Measurements from ENCODE around the gene ZNF467. TPM values are rescaled to one million over a fixed set of nuclear protein-coding genes. Genes with fewer than 3 reads are reported as not detected.

The ZNF467 gene
- total RNA-seq, 1 experiment from 2014 or later, result 3.5 TPM

DNA sequence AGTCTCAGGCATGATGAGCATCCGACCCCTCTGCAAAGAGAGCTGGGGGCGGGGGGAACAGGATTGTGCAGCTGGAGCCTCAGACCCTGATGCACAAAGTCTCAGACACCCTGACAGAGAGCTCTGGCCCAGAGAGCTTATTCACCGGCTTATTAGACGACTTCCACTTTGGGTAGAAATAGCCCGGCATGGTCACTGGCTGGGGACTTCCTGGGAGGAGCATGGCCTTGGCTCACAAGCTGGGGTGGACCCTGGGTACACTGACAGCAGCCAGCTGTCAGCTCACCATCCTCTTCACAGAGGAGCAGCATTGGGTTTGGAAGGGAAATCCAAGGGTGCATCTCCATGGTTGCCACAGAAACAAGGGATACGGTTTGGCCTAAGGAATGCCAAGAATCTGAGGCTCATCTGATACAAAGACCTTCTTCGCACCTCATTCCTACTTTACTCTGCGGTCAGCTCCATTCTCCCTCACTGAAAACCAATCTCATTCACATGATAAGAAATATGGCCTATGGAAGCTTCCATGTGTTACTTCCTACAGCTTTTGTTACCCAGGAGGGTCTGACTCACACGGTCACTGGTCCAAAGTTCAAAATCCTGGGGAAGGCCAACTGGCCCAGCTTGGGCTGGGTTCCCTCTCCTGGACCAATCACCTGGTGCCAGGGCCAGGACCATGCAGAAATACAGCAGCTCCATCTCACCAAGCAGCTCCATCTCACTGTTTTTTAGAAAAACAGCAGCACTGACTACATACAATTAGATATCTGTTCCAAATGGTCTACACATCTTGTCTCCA is 25.1 kb downstream of the ZNF467 start:
- ChIA-PET CTCF (no interaction called here), POLR2A (ENCODE audit: low non-redundant PET) (no interaction called here)
- no peaks in the 10 kb centered on the region for H3K27me3 ChIP-seq (replicated peaks; ENCODE audit: insufficient read depth, low read depth, low read length, poor library complexity)
- H3K36me3 ChIP-seq (ENCODE audit: insufficient read depth, low read length, poor library complexity, severe bottlenecking), result no peaks in the 10 kb centered on the region
- H3K9me3 ChIP-seq (ENCODE audit: low read depth, low read length, poor library complexity, severe bottlenecking), result no peaks in the 10 kb centered on the region
- intact Hi-C loops (cut with micrococcal nuclease; ENCODE audit: unreplicated experiment), result no loop called here
- DNase-seq (ENCODE audit: low spot score), result no peak
- BruUV-seq (replicated peaks), result no TSS peak
- no peak overlapping the region for H3K4me3 ChIP-seq (ENCODE audit: low read depth, low read length, poor library complexity, severe bottlenecking)
- no peak overlapping the region for H3K27ac ChIP-seq (ENCODE audit: low read depth, low read length, poor library complexity, severe bottlenecking)
- no peak for TF ChIP-seq EZH2 (IDR thresholded peaks at IDR 0.05; ENCODE audit: borderline replicate concordance, low read depth, low read length, poor library complexity, severe bottlenecking)
- TF ChIP-seq, protein P1, sequence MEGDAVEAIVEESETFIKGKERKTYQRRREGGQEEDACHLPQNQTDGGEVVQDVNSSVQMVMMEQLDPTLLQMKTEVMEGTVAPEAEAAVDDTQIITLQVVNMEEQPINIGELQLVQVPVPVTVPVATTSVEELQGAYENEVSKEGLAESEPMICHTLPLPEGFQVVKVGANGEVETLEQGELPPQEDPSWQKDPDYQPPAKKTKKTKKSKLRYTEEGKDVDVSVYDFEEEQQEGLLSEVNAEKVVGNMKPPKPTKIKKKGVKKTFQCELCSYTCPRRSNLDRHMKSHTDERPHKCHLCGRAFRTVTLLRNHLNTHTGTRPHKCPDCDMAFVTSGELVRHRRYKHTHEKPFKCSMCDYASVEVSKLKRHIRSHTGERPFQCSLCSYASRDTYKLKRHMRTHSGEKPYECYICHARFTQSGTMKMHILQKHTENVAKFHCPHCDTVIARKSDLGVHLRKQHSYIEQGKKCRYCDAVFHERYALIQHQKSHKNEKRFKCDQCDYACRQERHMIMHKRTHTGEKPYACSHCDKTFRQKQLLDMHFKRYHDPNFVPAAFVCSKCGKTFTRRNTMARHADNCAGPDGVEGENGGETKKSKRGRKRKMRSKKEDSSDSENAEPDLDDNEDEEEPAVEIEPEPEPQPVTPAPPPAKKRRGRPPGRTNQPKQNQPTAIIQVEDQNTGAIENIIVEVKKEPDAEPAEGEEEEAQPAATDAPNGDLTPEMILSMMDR (conservative IDR thresholded peaks at IDR 0.05; ENCODE audit: low read depth, low read length), result no peak
- no peaks in the 10 kb centered on the region for H3K4me1 ChIP-seq (ENCODE audit: insufficient read depth, low read length, poor library complexity, severe bottlenecking)

DNA sequence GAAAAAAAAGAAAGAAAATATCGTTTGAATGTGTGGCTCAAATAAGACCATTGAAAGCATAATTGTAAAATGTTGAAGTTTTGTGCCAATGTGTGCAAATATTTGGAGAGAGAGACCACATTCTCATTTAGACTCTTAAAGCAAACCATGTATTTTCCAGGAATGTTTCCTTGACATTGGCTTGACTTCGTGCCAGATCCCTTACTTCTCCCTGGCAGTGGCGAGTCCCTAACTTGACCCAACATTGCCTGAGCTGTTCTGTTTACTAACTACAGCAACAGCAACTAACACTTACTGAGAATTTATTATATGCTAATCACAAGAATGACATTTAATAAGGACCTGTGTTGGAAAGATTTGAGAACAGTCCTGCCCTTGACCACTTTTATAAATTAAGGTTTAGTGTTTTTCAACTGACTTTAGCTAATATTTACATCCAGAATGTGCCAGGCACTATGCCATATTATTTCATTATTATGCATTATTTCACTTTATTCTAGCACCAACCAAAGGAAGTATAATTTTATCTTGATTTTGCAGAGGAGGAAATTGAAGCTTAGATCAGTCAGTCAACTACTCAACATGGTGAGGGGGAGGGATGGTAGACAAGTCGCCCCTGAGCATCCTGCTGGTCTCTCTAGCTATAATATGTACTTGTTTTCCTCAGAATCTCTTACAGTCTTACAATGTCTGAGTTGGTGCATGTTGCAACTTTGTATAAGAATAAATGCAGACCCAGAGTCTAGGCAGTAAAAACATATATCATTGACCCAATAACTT is 29.7 kb downstream of the ZNF467 start:
- no peak for DNase-seq (ENCODE audit: low spot score)
- BruUV-seq (replicated peaks), result no TSS peak
- POLR2A ChIA-PET (ENCODE audit: low non-redundant PET), result no interaction called here
- no peak overlapping the region for H3K4me3 ChIP-seq (ENCODE audit: low read depth, low read length, poor library complexity, severe bottlenecking)
- no peaks in the 10 kb centered on the region for H3K36me3 ChIP-seq (ENCODE audit: insufficient read depth, low read length, poor library complexity, severe bottlenecking)
- TF ChIP-seq, protein P1 (conservative IDR thresholded peaks at IDR 0.05; ENCODE audit: low read depth, low read length), result no peak
- no peak for TF ChIP-seq EZH2 (IDR thresholded peaks at IDR 0.05; ENCODE audit: borderline replicate concordance, low read depth, low read length, poor library complexity, severe bottlenecking)
- CTCF ChIA-PET, result interaction anchor here (0.6 to 0.7 kb wide), 2 partner anchors 81 to 118 kb away, joined by 4 to 5 read pairs; no protein-coding TSS in a partner anchor
- no peaks in the 10 kb centered on the region for H3K9me3 ChIP-seq (ENCODE audit: low read depth, low read length, poor library complexity, severe bottlenecking)
- no peak overlapping the region for H3K27ac ChIP-seq (ENCODE audit: low read depth, low read length, poor library complexity, severe bottlenecking)
- H3K27me3 ChIP-seq (replicated peaks; ENCODE audit: insufficient read depth, low read depth, low read length, poor library complexity), result no peaks in the 10 kb centered on the region
- intact Hi-C loops (cut with micrococcal nuclease; ENCODE audit: unreplicated experiment), result no loop called here
- H3K4me1 ChIP-seq (ENCODE audit: insufficient read depth, low read length, poor library complexity, severe bottlenecking), result peaks cover 4% of the 10 kb centered on the region

DNA sequence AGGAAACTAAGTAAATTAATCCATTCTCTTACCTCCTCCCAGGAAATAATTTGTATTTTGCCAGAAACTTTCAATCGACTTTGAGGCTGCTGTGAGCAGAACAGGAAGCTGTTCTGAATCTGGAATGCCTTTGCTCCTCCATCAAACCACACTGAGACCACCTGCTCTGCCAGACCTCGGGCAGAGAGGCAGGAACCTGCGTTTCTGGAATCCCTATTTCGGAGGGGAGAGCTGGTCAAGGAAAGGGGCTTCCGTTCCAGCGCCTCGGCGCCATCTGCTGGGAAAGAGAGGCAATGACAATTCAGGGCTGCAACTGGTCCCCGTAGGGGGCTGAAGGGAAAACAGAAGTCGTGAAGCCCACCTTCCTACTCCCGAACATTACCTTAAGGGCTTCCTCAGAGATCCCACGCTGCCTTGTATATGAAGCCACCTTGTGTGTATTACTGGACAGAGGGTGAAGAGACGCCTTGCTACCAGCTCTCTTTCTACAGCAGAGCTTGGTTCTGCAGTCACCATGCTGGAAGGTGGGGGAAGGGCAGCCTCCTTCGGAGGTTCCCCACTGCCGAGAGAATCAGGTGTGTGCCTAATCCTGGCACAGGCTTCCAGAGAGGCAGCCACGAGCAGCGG is 31.2 kb downstream of the ZNF467 start:
- BruUV-seq (replicated peaks), result no TSS peak
- Histone ChIP-seq H3K27ac (ENCODE audit: low read depth, low read length, poor library complexity, severe bottlenecking) (no peak overlapping the region), H3K27me3 (replicated peaks; ENCODE audit: insufficient read depth, low read depth, low read length, poor library complexity) (no peaks in the 10 kb centered on the region), H3K4me1 (ENCODE audit: insufficient read depth, low read length, poor library complexity, severe bottlenecking) (peaks cover 5% of the 10 kb centered on the region), H3K4me3 (ENCODE audit: low read depth, low read length, poor library complexity, severe bottlenecking) (peak overlapping the region; percentile 39), H3K9me3 (ENCODE audit: low read depth, low read length, poor library complexity, severe bottlenecking) (no peaks in the 10 kb centered on the region), H3K36me3 (ENCODE audit: insufficient read depth, low read length, poor library complexity, severe bottlenecking) (no peaks in the 10 kb centered on the region)
- ChIA-PET CTCF (interaction anchor here (0.7 to 1.4 kb wide), 6 partner anchors 9 to 306 kb away, joined by 4 to 37 read pairs (median 6); no protein-coding TSS in a partner anchor), POLR2A (ENCODE audit: low non-redundant PET) (interaction anchor here (1.5 kb wide), 1 partner anchor 72 kb away, joined by 6 read pairs; no protein-coding TSS in a partner anchor)
- no peak for TF ChIP-seq EZH2 (IDR thresholded peaks at IDR 0.05; ENCODE audit: borderline replicate concordance, low read depth, low read length, poor library complexity, severe bottlenecking)
- TF ChIP-seq, protein P1 (conservative IDR thresholded peaks at IDR 0.05; ENCODE audit: low read depth, low read length), result peak; percentile 94
- peak; percentile 74 for DNase-seq (ENCODE audit: low spot score)
- intact Hi-C loops (cut with micrococcal nuclease; ENCODE audit: unreplicated experiment), result loop anchor here (1.0 kb wide), 1 partner anchor 80 kb away; no protein-coding TSS in a partner anchor
